SK-N-MC (cell line): ENCODE results near the gene ETDC.
"Not testable (repeated sequence)": the region's sequence is repeated elsewhere in the genome, so short reads cannot be mapped to it uniquely, and the experiment has no call there.

ENCODE experiments used
- DNase-seq: peaks from one replicate; pipeline ENCODE4 v3.0.0-alpha.2; 2011; ENCODE audit warnings: low read depth, low spot score
- H3K27ac ChIP-seq: fragments of 200-600 bp; sonication (generic); 2 replicates; pipeline ENCODE4 v1.5.1; 2016; ENCODE audit warnings: mixed run types
- H3K36me3 ChIP-seq: fragments of 200-600 bp; sonication (generic); 2 replicates; pipeline ENCODE4 v1.6.1; 2017; ENCODE audit warnings: antibody characterized with exemption, low read length, mixed read lengths; ENCODE audit not compliant: insufficient read depth
- H3K4me3 ChIP-seq: fragments of 200-600 bp; sonication (generic); 2 replicates; pipeline ENCODE4 v1.5.1; 2016
- H3K9ac ChIP-seq: fragments of 200-600 bp; sonication (generic); 2 replicates; pipeline ENCODE4 v1.8.0; 2017; ENCODE audit warnings: mixed run types, mixed read lengths; ENCODE audit not compliant: insufficient read length
- H3K9me3 ChIP-seq: fragments of 200-600 bp; sonication (generic); 2 replicates; pipeline ENCODE4 v1.6.1; 2017; ENCODE audit warnings: low read depth, mild to moderate bottlenecking, antibody characterized with exemption, low read length, moderate library complexity, mixed read lengths
- EZH2 ChIP-seq: fragments of 200-600 bp; sonication (generic); IDR thresholded peaks from one replicate; pipeline ENCODE4 v1.6.1; 2017; ENCODE audit warnings: antibody characterized with exemption
- FOXP2 ChIP-seq: optimal IDR thresholded peaks from 2 replicates; pipeline ENCODE3; 2011; ENCODE audit warnings: mild to moderate bottlenecking, moderate library complexity; ENCODE audit not compliant: insufficient read depth; ENCODE audit errors: extremely low read length, control extremely low read depth
- POLR2AphosphoS5 ChIP-seq: IDR thresholded peaks from 2 replicates; pipeline ENCODE4 v1.6.1; 2012; ENCODE audit warnings: mild to moderate bottlenecking, low read depth, low read length, borderline replicate concordance

Gene ETDC

DNA sequence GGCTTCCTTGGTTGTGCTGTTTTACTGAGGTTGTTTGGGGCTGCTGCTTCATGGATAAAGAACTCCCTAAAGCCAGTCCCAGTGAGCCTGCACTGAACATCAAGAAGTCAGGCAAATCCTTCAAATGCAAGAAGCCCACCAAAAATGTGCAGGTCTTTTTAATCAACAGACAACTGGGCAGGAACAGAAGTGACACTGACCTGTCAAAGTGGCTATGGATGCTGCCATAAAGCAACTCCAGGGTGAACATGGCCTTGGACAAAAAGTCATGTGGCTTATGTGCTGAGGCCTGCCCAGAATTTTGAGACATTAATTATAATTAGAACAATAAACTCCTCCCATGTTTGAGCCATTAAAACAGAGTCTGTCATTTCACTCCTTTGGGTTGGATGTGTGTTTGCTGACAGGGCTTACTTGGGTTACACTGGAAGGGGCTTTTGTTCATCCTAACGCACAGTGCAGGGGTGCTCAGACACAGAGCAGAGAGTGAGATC is at the start of gene ETDC:
TSS of gene ETDC (plus strand) at position 51 of the 494 bp plus-strand sequence. CDS start at position 51, 0 bp downstream.
- H3K27ac ChIP-seq: no peak within 1 kb of the TSS
- no peak within 1 kb of the TSS for H3K9ac ChIP-seq
- TF ChIP-seq FOXP2 (no peak), POLR2AphosphoS5 (no peak), EZH2 (no peak)
- H3K36me3 ChIP-seq: no peaks in the 10 kb centered on the region
- no peak for DNase-seq
- H3K9me3 ChIP-seq: peaks cover 2% of the 10 kb centered on the region; the same call in 1 of the 2 replicates
- no peak within 1 kb of the TSS for H3K4me3 ChIP-seq

- H3K36me3 ChIP-seq, H3K27ac ChIP-seq, H3K9ac ChIP-seq, DNase-seq, H3K4me3 ChIP-seq, H3K9me3 ChIP-seq: not testable (repeated sequence)
These were observed 48.3 kb upstream of the ETDC start for GRCh38 chrX:135260976-135261375.

- H3K4me3 ChIP-seq, DNase-seq, H3K36me3 ChIP-seq, H3K9me3 ChIP-seq, H3K9ac ChIP-seq, H3K27ac ChIP-seq: not testable (repeated sequence)
These were observed 45.9 kb upstream of the ETDC start for GRCh38 chrX:135263376-135263775.

- no peak for DNase-seq
- Histone ChIP-seq H3K9me3 (no peaks in the 10 kb centered on the region), H3K4me3 (no peak overlapping the region), H3K9ac (no peak overlapping the region), H3K36me3 (no peaks in the 10 kb centered on the region), H3K27ac (no peak overlapping the region)
- no peak for TF ChIP-seq FOXP2
- TF ChIP-seq EZH2: no peak
- no peak for TF ChIP-seq POLR2AphosphoS5
These were observed 45.1 kb upstream of the ETDC start for GRCh38 chrX:135264206-135264605.

GRCh38 chrX:135273162-135273561 is 36.1 kb upstream of the ETDC start:
- no peak for TF ChIP-seq FOXP2
- TF ChIP-seq POLR2AphosphoS5: no peak
- no peak for TF ChIP-seq EZH2
- DNase-seq: no peak
- no peaks in the 10 kb centered on the region for H3K36me3 ChIP-seq
- no peak overlapping the region for H3K9ac ChIP-seq
- no peak overlapping the region for H3K27ac ChIP-seq
- no peak overlapping the region for H3K4me3 ChIP-seq
- no peaks in the 10 kb centered on the region for H3K9me3 ChIP-seq

DNA sequence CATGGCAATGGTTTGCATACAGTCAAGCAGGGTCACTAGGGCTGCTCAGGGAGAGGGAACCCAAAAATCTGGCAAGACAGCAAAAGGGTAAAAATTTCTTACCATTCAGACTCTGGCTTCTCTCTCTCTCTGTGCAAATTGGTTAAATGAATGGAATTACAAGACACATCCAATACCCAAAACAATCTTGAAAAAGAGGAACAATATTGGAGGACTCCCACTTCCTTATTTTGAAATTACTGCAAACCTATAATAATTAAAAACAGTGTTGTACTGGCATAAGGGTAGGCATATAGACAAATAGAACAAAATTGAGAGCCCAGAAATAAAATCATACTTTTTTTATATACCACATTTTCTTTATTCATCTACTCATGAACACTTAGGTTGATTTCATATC is 33.3 kb upstream of the ETDC start:
- Histone ChIP-seq H3K4me3 (no peak overlapping the region), H3K9ac (no peak overlapping the region), H3K36me3 (no peaks in the 10 kb centered on the region), H3K27ac (no peak overlapping the region), H3K9me3 (no peaks in the 10 kb centered on the region)
- DNase-seq: no peak
- TF ChIP-seq FOXP2: no peak
- no peak for TF ChIP-seq POLR2AphosphoS5
- TF ChIP-seq EZH2: no peak

DNA sequence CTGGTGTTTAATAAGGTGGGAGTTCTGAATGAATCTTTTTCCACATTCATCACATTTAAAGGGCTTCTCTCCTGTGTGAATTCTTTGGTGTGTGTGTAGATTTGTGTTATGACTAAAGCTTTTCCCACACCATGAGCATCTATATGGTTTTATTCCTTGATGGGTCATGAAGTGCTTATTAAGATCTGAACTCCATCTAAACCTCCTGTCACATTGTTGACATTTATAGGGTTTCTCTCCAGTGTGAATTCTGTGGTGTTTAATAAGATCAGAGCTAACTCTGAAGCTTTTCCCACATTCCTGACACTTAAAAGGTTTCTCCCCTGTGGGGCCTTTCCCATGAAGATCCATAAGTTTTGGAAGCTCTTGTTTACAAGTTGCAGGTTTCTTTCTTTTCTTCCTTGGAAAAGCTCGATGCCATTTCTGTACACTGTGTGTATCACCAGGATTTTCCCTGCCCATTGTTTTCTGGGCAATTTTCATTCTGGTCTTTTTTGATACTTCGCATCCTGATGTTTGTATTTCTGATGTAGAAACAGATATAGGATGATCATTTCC is 21.9 kb upstream of the ETDC start:
- Histone ChIP-seq H3K9me3 (peaks cover 7% of the 10 kb centered on the region; the same call in 1 of the 2 replicates), H3K27ac (no peak overlapping the region), H3K9ac (no peak overlapping the region), H3K4me3 (no peak overlapping the region), H3K36me3 (no peaks in the 10 kb centered on the region)
- no peak for DNase-seq
- TF ChIP-seq EZH2 (no peak), FOXP2 (no peak), POLR2AphosphoS5 (no peak)

DNA sequence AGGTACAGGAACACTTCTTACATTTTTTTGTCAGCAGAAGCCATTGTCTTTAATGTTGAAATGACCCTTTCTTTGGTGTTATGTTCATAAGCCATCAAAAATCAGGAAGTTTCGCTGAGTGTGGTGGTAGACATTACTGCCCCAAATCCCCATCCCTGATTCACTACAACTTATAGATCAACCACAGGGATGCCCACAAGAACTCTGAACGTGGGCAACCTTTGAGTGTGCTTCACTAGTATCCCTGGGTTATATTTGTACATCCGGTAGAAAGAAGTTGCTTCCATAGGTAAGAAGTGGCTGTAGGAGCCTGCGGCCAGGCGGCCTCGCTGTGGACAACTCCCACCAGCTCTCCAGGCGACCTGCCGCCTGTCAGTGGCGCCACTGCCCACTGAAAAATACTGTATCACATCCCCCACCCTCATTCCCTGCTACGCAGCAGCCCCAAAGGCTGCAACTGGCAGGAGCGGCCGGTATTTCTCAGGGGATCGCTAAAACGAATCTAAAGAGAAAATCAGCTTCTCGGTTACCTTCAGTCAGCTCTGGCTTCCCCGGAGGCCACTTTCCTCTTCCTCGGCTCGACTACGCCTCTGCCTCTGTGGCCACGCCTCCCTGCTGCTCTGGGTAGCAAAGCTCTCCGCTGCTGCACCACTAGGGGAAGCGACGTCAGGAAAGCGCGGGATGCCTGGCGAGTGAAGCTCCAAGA is 13.9 kb upstream of the ETDC start:
- DNase-seq: no peak
- H3K9ac ChIP-seq: no peak overlapping the region
- no peaks in the 10 kb centered on the region for H3K36me3 ChIP-seq
- no peak for TF ChIP-seq POLR2AphosphoS5
- no peak for TF ChIP-seq FOXP2
- TF ChIP-seq EZH2: no peak
- H3K4me3 ChIP-seq: no peak overlapping the region
- no peaks in the 10 kb centered on the region for H3K9me3 ChIP-seq
- H3K27ac ChIP-seq: no peak overlapping the region

DNA sequence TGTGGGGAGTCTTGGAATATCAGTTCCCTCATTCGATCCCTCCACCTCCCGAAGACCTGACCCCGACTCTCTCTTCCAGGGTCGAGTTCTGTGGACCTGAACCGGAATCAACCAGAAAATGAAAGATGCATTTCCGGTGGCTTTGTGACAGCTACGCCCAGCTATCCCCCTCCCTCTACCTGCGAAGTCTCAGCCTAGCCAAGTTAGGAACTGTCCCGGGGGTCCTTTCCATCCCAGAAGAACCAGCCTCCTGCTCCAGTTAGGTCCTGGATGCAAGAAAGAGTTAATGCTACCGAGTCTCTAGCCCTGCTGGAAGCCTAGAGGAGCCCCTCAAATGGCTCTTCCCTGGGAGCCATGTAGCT is 13.4 kb upstream of the ETDC start:
- Histone ChIP-seq H3K4me3 (no peak overlapping the region), H3K27ac (no peak overlapping the region), H3K36me3 (no peaks in the 10 kb centered on the region)

More for the DNA sequence above, 13.4 kb upstream of the ETDC start:
- no peak overlapping the region for H3K9ac ChIP-seq
- TF ChIP-seq POLR2AphosphoS5 (no peak), FOXP2 (no peak), EZH2 (no peak)
- no peak for DNase-seq
- H3K9me3 ChIP-seq: no peaks in the 10 kb centered on the region
